BLaER1 treated with 17β-estradiol and CSF1 and Interleukin-3, amounts not matched to agents 10 nM and 100 nM (cell line): Measurements from ENCODE around the gene FOXC2.
A peak's percentile ranks its signal among the peaks of the same experiment; 100 is the strongest.

Experiments used
- H3K27ac ChIP-seq, 11 experiments: shearing (Covaris generic); formaldehyde crosslinking; 2 replicates each; pipeline ENCODE4 v1.8.1; 2022
- H3K27me3 ChIP-seq, 11 experiments: shearing (Covaris generic); formaldehyde crosslinking; 2 replicates each; pipeline ENCODE4 v1.8.1; 2022
- H3K36me3 ChIP-seq, 11 experiments: shearing (Covaris generic); formaldehyde crosslinking; 2 replicates each; pipeline ENCODE4 v1.8.1; 2022
- H3K4me1 ChIP-seq, 10 experiments: shearing (Covaris generic); formaldehyde crosslinking; 2 replicates each; pipeline ENCODE4 v1.8.1; 2022
- H3K4me2 ChIP-seq, 11 experiments: shearing (Covaris generic); formaldehyde crosslinking; 2 replicates each; pipeline ENCODE4 v1.8.1; 2022
- H3K4me3 ChIP-seq, 10 experiments: shearing (Covaris generic); formaldehyde crosslinking; 2 replicates each; pipeline ENCODE4 v1.8.1; 2022
- H3K9ac ChIP-seq, 11 experiments: shearing (Covaris generic); formaldehyde crosslinking; 2 replicates each; pipeline ENCODE4 v1.8.1; 2022
- H3K9me3 ChIP-seq, 11 experiments: shearing (Covaris generic); formaldehyde crosslinking; replicated peaks in 1 of 11; 2 replicates each; pipeline ENCODE4 v1.8.1; 2022
- H4K20me1 ChIP-seq, 11 experiments: shearing (Covaris generic); formaldehyde crosslinking; 2 replicates each; pipeline ENCODE4 v1.8.1; 2022
- Cebpa-rat ChIP-seq, 11 experiments: shearing (Covaris generic); IDR thresholded peaks; 2 replicates each; pipeline ENCODE4 v1.8.1; 2022

The FOXC2 gene

GRCh38 chr16:86576591-86577313, 10.1 kb downstream of the FOXC2 start:
- no peak for TF ChIP-seq Cebpa-rat (IDR thresholded peaks at IDR 0.05)
- Histone ChIP-seq H3K9me3 (peaks cover 0 to 12% (median 3%) of the 10 kb centered on the region in 11 experiments; a peak in 4 of 22 replicates), H3K9ac (peak overlapping the region in 4 of 11 experiments; percentile 24 to 44 (median 34); a peak in 4 of 22 replicates), H3K27ac (no peak overlapping the region), H3K4me2 (peak overlapping the region; percentile 64 to 87 (median 83)), H4K20me1 (peaks cover 0 to 20% (median 0%) of the 10 kb centered on the region in 11 experiments; a peak in 5 of 22 replicates), H3K36me3 (no peaks in the 10 kb centered on the region), H3K4me3 (peak overlapping the region; percentile 48 to 68 (median 58)), H3K27me3 (peaks cover 64 to 100% (median 87%) of the 10 kb centered on the region in 11 experiments), H3K4me1 (peaks cover 3 to 30% (median 20%) of the 10 kb centered on the region in 10 experiments; a peak in 15 of 20 replicates)

DNA sequence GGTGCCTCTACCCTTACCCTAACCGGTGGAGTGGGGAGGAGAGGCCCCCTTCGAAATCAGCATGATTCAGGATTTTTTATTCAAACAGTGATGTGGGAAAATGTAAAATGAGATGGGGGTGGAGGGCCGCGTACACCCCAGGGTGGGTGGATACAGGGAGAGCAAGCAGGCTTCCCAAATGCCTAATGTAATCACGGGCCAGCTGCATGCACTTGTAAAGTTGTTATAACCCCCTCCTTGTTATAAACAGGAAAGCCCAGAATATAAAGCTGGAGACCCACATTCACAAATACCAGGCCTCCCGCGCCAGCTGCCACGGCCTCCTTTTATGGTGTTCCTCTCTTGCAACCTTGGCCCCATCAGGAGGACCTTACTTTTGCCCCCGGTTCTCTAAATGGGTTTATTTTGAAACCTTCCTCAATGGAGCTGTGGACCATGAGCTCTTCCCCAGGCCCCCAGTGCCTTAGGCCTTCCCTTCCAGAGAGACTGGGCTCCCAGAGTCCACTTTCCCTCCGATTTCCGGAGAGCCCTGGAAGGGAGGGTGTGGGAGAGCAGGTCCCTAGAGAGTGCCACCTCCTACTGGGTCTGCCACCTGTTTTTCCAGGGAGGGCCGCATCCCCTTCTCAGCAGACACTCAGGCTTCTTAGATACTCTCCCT, 10.8 kb downstream of the FOXC2 start:
- Histone ChIP-seq H3K4me2 (peak overlapping the region in 6 of 11 experiments; percentile 81 to 87 (median 84); a peak in 9 of 22 replicates), H3K27ac (no peak overlapping the region), H3K9ac (no peak overlapping the region), H3K27me3 (peaks cover 57 to 95% (median 81%) of the 10 kb centered on the region in 11 experiments), H3K36me3 (no peaks in the 10 kb centered on the region), H3K9me3 (peaks cover 0 to 12% (median 3%) of the 10 kb centered on the region in 11 experiments; a peak in 4 of 22 replicates), H4K20me1 (peaks cover 0 to 13% (median 0%) of the 10 kb centered on the region in 11 experiments; a peak in 4 of 22 replicates), H3K4me3 (no peak overlapping the region), H3K4me1 (peaks cover 3 to 23% (median 16%) of the 10 kb centered on the region in 10 experiments; a peak in 13 of 20 replicates)
- TF ChIP-seq Cebpa-rat (IDR thresholded peaks at IDR 0.05): no peak

- TF ChIP-seq Cebpa-rat (IDR thresholded peaks at IDR 0.05): no peak
- Histone ChIP-seq H3K9me3 (peaks cover 0 to 12% (median 3%) of the 10 kb centered on the region in 11 experiments; a peak in 4 of 22 replicates), H3K36me3 (no peaks in the 10 kb centered on the region), H3K4me1 (peaks cover 3 to 23% (median 15%) of the 10 kb centered on the region in 10 experiments; a peak in 13 of 20 replicates), H3K4me2 (peak within 1 kb of the TSS in 8 of 11 experiments; percentile 9 to 87 (median 82); a peak in 11 of 22 replicates), H4K20me1 (peaks cover 0 to 13% (median 0%) of the 10 kb centered on the region in 11 experiments; a peak in 4 of 22 replicates), H3K9ac (no peak within 1 kb of the TSS), H3K27ac (no peak within 1 kb of the TSS), H3K27me3 (peaks cover 56 to 88% (median 79%) of the 10 kb centered on the region in 11 experiments), H3K4me3 (peak within 1 kb of the TSS in 1 of 10 experiments; percentile 11; a peak in 1 of 20 replicates)
Observed at GRCh38 chr16:86578061-86578599, 11.5 kb downstream of the FOXC2 start, which contains the start of gene FOXL1. FOXL1 (plus strand) TSS chr16:86578549; CDS start chr16:86578724, 175 bp downstream.

- Histone ChIP-seq H3K36me3 (no peaks in the 10 kb centered on the region), H3K27me3 (peaks cover 56 to 82% (median 77%) of the 10 kb centered on the region in 11 experiments), H3K27ac (no peak overlapping the region), H3K4me2 (peak overlapping the region in 8 of 11 experiments; percentile 9 to 34 (median 24); a peak in 10 of 22 replicates), H3K4me3 (peak overlapping the region in 1 of 10 experiments; percentile 11; a peak in 1 of 20 replicates), H3K4me1 (peaks cover 3 to 23% (median 15%) of the 10 kb centered on the region in 10 experiments; a peak in 13 of 20 replicates), H3K9me3 (peaks cover 0 to 12% (median 3%) of the 10 kb centered on the region in 11 experiments; a peak in 4 of 22 replicates), H3K9ac (no peak overlapping the region), H4K20me1 (peaks cover 0 to 13% (median 0%) of the 10 kb centered on the region in 11 experiments; a peak in 4 of 22 replicates)
- no peak for TF ChIP-seq Cebpa-rat (IDR thresholded peaks at IDR 0.05)
Observed at GRCh38 chr16:86578611-86579267, 12.1 kb downstream of the FOXC2 start.

DNA sequence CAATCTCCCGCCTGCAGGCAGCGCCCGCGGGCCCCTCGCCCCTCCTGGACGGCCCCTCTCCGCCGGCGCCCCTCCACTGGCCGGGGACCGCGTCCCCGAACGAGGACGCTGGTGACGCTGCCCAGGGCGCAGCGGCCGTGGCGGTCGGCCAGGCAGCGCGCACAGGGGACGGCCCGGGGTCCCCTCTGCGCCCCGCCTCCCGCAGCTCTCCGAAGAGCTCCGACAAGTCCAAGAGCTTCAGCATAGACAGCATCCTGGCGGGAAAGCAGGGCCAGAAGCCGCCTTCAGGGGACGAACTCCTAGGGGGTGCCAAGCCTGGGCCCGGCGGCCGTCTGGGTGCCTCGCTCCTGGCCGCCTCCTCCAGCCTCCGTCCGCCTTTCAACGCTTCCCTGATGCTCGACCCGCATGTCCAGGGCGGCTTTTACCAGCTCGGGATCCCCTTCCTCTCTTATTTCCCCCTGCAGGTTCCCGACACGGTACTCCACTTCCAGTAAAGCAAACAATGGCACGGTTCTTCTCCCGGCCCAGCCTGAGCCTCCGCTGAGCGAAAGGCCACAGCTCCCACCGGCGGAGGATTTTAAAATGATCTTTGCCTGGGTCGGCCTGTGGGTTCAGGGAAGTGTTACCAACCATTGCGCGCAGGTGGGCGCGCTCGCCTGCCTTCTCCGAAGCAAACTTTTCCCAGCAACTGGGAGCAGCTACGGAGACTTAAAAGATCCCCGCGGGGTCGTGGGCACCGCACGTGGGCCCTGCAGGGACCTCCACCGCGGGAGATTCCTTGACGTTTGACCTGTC, 12.8 kb downstream of the FOXC2 start:
- Histone ChIP-seq H4K20me1 (peaks cover 0 to 13% (median 0%) of the 10 kb centered on the region in 11 experiments; a peak in 3 of 22 replicates), H3K9ac (no peak overlapping the region), H3K4me2 (peak overlapping the region in 5 of 11 experiments; percentile 9 to 28 (median 19); a peak in 5 of 22 replicates), H3K4me1 (peaks cover 3 to 23% (median 15%) of the 10 kb centered on the region in 10 experiments; a peak in 13 of 20 replicates), H3K27ac (no peak overlapping the region), H3K27me3 (peaks cover 56 to 75% (median 72%) of the 10 kb centered on the region in 11 experiments), H3K4me3 (0 out of 20 replicates have a peak overlapping the region, but pooled peaks of 1 of the 10 experiments have one; percentile 11), H3K36me3 (no peaks in the 10 kb centered on the region), H3K9me3 (peaks cover 0 to 12% (median 3%) of the 10 kb centered on the region in 11 experiments; a peak in 4 of 22 replicates)
- no peak for TF ChIP-seq Cebpa-rat (IDR thresholded peaks at IDR 0.05)

- Histone ChIP-seq H3K27me3 (peaks cover 53 to 69% (median 64%) of the 10 kb centered on the region in 11 experiments), H3K36me3 (no peaks in the 10 kb centered on the region), H3K4me2 (no peak overlapping the region), H3K9me3 (peaks cover 0 to 12% (median 3%) of the 10 kb centered on the region in 11 experiments; a peak in 4 of 22 replicates), H3K4me1 (peaks cover 3 to 23% (median 15%) of the 10 kb centered on the region in 10 experiments; a peak in 13 of 20 replicates), H3K9ac (no peak overlapping the region), H3K27ac (no peak overlapping the region), H4K20me1 (peaks cover 0 to 13% (median 0%) of the 10 kb centered on the region in 11 experiments; a peak in 3 of 22 replicates), H3K4me3 (no peak overlapping the region)
- no peak for TF ChIP-seq Cebpa-rat (IDR thresholded peaks at IDR 0.05)
Observed at GRCh38 chr16:86580063-86580790, 13.6 kb downstream of the FOXC2 start.

- Histone ChIP-seq H3K9me3 (peaks cover 0 to 12% (median 3%) of the 10 kb centered on the region in 11 experiments; a peak in 4 of 22 replicates), H3K9ac (no peak overlapping the region), H3K4me2 (no peak overlapping the region), H3K4me3 (no peak overlapping the region), H3K27me3 (peaks cover 50 to 63% (median 58%) of the 10 kb centered on the region in 11 experiments), H3K4me1 (peaks cover 3 to 23% (median 15%) of the 10 kb centered on the region in 10 experiments; a peak in 13 of 20 replicates), H4K20me1 (peaks cover 0 to 13% (median 0%) of the 10 kb centered on the region in 11 experiments; a peak in 3 of 22 replicates), H3K27ac (no peak overlapping the region), H3K36me3 (no peaks in the 10 kb centered on the region)
- TF ChIP-seq Cebpa-rat (IDR thresholded peaks at IDR 0.05): no peak
Observed at GRCh38 chr16:86580791-86581170, 14.2 kb downstream of the FOXC2 start.
